ENCODE measurements around the gene TCAIM.

The TCAIM gene

DNA sequence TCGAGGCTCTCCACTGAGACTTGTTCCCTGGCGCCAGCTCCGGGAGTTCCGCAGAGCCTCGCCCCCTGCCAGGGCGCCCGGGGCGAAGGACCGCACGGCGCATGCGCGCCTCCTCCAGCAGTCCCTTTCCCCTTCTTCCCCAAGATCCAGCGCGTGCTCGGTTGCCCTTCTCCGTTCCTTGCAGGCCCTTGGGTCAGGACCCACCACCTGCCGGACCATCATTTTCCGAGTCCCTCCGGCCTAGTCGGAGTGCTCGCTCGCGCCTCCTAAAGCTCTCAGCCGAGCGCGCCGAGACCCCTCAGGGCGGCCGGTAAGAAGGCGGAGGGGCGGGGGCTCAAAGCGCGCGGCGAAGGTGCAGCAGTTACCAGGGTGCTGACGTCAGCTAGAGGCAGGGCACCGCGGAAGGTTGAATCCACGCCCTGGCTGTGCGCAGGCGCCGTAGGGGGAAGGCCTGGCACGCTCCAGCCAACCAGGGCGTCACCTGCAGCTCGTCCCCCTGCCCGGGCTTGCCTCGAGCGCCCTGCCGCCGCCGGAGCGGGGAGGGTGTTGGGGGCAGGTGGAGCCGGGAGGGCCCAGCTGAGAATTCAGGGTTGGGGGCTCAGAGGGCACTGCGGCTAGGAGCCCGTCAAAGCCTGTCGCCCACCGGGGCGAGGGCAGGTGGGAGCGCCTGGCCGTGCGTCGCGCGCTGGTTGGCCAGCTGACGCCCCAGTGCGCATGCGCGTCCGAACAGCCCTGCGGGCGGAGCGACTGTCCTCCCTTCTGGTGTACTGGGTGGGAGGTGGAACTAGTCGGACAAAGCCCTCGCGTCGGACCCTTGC lies at the start of gene TCAIM:
Gene TCAIM (plus strand): TSS at position 757 of the 818 bp plus-strand sequence. CDS start 16,017 bp downstream, outside the sequence.
- peak within 1 kb of the TSS; percentile 98 for H3K4me3 ChIP-seq (ENCODE audit: low read depth, low read length)
- peak; percentile 99 for DNase-seq (ENCODE audit: low read depth)
- TF ChIP-seq CTCF (IDR thresholded peaks at IDR 0.05; ENCODE audit: insufficient read depth, low read depth, low read length, missing control alignments), result no peak

DNA sequence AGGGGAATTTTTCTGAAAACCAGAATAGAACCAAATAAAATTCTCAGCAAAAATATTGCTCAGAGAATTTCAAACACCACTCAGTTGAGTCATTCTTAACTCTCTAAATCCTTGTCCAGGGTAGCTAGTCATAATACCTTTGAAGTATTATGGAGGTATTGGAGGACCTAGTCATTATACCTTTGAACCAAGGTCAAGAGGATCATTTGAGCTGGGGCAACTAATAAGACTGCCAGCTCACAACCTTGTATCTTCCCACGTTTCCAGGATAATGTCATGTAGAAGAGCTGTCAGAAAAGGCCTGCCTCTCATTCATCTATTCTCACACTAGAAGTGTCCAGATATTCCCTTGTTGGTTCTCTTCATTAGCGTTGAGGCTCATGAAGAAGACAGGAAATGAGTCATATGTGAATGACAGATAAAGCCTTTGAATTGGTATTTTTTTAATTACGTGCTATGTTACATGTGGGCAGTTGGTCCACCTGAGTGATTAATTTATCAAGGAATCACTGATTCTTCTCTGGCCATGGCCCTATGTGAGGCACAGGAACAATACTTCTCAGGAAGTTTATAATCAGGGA lies 48.6 kb upstream of the TCAIM start:
- no peak for TF ChIP-seq CTCF (IDR thresholded peaks at IDR 0.05; ENCODE audit: insufficient read depth, low read depth, low read length, missing control alignments)
- no peak for DNase-seq (ENCODE audit: low read depth)
- H3K4me3 ChIP-seq (ENCODE audit: low read depth, low read length), result no peak overlapping the region

DNA sequence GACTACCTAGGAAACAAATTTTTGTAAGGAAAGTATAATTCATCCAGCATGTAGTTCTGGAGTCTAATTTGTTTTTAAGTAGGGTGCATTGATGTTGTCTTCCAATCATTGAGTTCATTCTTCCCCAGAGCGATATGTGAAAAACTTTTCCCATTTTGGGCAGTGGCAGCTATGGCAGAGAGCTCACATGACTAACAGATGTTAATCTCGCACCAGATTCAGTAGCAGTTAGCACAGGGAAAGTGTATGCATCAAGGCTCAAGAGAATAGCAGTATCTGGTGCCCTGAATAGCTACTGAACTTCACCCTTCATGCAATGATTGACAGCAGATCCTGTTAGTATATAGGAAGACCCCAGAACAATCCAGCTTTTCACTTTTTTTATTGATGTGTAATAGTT lies 46.3 kb upstream of the TCAIM start:
- no peak for DNase-seq (ENCODE audit: low read depth)
- TF ChIP-seq CTCF (IDR thresholded peaks at IDR 0.05; ENCODE audit: insufficient read depth, low read depth, low read length, missing control alignments), result no peak
- no peak overlapping the region for H3K4me3 ChIP-seq (ENCODE audit: low read depth, low read length)

GRCh38 chr3:44292947-44293346 lies 45.6 kb upstream of the TCAIM start:
- no peak for DNase-seq (ENCODE audit: low read depth)
- no peak for TF ChIP-seq CTCF (IDR thresholded peaks at IDR 0.05; ENCODE audit: insufficient read depth, low read depth, low read length, missing control alignments)
- H3K4me3 ChIP-seq (ENCODE audit: low read depth, low read length), result no peak overlapping the region

- no peak for TF ChIP-seq CTCF (IDR thresholded peaks at IDR 0.05; ENCODE audit: insufficient read depth, low read depth, low read length, missing control alignments)
- H3K4me3 ChIP-seq (ENCODE audit: low read depth, low read length), result no peak overlapping the region
- no peak for DNase-seq (ENCODE audit: low read depth)
Observed at GRCh38 chr3:44297255-44297654, 41.3 kb upstream of the TCAIM start.

DNA sequence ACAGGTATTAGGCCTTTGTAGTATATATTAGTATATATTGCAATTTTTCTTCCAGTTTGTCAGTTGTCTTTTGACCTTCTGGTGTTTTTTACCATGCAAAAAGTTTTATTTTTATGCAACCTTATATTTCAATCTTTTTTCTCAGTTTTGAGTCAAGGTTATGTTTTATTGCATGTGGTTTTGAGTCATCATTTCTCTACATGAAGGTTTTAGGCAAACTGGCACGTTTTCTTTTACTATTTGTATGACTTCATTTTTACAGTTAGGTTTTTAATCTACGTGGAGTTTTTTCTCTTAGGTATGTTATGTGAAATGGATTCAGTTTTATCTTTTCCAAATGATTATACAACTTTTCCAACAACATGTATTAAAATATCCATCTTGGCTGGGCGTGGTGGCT lies 36.8 kb upstream of the TCAIM start:
- H3K4me3 ChIP-seq (ENCODE audit: low read depth, low read length), result no peak overlapping the region
- TF ChIP-seq CTCF (IDR thresholded peaks at IDR 0.05; ENCODE audit: insufficient read depth, low read depth, low read length, missing control alignments), result no peak
- DNase-seq (ENCODE audit: low read depth), result no peak

Data from GM12865 (cell line).